ELR (cell line): Measurements from ENCODE around the gene DOCK10.

ENCODE experiments used
- DNase-seq: peaks from one replicate; pipeline ENCODE4 v3.0.0-alpha.2; 2015; ENCODE audit warnings: low read depth

The DOCK10 gene

GRCh38 chr2:224976629-224977525 is 65.4 kb downstream of the DOCK10 start:
- no peak for DNase-seq

DNA sequence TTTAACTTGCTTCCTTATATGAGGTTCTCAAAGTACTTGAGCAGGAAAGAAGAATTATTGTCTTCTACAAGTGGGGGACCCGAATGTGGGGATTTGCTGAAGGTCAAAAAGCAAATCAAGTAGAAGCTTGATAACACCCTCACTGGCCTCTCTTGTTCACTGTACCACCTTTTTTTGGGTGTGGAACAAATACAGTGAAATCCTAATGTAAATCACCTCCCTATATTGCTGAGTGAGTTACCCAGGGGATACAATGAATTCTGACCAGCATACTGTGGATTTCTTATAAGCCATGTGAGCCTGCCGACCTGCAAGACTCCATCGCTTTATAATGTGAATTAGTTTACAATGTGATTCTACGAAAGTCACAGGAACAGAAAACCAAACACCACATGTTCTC is 66.5 kb downstream of the DOCK10 start:
- no peak for DNase-seq

- peak; percentile 30 for DNase-seq
Measured at GRCh38 chr2:224973112-224974016, 68.9 kb downstream of the DOCK10 start.

- DNase-seq, result no peak
Measured at GRCh38 chr2:224971214-224971613, 71.1 kb downstream of the DOCK10 start.

- DNase-seq, result no peak
Measured at GRCh38 chr2:224970311-224970710, 72.0 kb downstream of the DOCK10 start.

DNA sequence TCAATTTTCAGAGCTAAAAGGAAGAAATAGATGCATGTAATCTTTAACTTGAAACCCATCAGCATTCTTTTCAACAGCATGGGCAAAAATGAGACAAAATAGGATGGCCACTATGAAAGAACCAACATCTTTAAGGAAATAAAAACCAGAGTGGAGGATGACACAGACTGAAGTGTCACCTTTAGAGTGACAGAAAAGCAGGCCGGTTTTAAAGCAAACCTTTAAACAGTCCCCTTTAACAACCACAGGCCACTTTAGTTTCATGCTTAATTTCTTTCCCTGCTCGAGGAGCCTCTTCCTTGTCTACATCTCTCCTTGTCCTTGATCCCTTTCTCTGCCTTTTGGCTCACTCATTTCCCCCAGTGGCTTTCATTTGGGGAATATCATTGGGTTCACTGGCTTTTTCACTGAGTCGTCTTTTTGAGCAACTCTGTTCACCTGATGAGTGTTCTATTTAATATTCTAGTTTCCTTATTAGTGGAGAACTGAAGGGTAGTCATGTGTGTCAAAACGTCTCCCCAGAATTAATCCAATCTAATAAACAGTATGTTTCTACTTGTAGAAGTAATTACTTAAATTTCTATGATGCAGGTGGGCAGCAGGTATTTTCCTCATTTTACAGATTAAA is 72.5 kb downstream of the DOCK10 start:
- DNase-seq, result no peak

GRCh38 chr2:224969095-224969494 is 73.2 kb downstream of the DOCK10 start:
- no peak for DNase-seq

GRCh38 chr2:224968051-224968450 is 74.2 kb downstream of the DOCK10 start:
- peak; percentile 46 for DNase-seq

GRCh38 chr2:224966613-224967012 is 75.7 kb downstream of the DOCK10 start:
- no peak for DNase-seq

DNA sequence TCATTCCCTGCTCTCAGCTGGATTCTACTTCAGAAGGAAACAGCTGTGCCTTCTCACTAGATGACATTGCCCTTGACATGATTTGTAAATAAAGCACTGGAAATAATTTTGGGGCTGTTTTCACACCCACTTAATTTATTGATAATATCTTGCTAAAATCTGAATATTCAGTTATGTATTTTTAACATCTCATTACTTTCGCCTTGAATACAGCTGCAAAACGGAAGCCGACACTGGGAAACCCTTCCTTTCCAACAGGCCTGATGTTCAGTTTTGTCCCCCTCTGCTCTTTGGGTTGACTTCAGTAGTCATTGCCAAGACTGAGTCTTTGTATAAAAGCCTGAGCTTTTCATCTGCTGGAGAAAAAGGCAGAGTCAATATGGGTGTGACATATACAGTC is 82.7 kb downstream of the DOCK10 start:
- no peak for DNase-seq

DNA sequence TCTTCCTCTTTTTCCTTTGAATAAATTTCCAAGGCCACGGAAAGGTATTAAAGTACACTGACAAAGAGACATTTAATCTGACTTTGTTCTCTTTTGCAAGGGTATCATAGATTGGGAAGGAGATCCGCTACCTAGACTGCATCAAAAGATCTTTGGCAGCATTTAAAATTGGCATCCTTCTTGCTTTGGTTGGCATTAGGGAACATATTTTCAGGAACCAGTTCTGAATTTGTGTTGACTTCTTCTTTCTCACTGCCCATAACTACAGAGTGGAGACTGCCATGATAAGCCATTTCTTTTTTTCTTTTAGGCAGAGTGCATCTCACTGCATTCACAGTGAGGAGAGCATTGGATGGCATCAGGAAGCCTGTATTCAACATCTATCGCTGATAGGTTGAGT is 83.4 kb downstream of the DOCK10 start:
- DNase-seq, result no peak

DNA sequence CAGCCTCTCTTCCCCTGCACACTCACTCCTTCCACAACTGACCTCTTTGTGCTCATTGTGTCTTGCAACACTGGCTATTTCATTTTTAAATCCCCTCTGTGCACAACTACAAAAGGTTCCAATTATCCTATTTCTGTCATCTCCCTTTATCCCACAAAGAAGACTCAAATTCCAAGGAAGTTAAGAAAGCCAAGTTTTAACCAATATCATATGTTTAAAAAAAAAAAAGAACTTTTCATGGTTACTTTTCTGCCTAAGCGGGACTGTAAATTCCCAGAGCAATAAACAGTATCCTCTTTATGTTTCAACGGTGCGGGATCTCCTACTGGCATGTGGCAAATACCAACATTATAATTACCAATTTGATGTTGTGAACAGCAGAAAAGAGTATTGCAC is 83.8 kb downstream of the DOCK10 start:
- DNase-seq, result no peak

DNA sequence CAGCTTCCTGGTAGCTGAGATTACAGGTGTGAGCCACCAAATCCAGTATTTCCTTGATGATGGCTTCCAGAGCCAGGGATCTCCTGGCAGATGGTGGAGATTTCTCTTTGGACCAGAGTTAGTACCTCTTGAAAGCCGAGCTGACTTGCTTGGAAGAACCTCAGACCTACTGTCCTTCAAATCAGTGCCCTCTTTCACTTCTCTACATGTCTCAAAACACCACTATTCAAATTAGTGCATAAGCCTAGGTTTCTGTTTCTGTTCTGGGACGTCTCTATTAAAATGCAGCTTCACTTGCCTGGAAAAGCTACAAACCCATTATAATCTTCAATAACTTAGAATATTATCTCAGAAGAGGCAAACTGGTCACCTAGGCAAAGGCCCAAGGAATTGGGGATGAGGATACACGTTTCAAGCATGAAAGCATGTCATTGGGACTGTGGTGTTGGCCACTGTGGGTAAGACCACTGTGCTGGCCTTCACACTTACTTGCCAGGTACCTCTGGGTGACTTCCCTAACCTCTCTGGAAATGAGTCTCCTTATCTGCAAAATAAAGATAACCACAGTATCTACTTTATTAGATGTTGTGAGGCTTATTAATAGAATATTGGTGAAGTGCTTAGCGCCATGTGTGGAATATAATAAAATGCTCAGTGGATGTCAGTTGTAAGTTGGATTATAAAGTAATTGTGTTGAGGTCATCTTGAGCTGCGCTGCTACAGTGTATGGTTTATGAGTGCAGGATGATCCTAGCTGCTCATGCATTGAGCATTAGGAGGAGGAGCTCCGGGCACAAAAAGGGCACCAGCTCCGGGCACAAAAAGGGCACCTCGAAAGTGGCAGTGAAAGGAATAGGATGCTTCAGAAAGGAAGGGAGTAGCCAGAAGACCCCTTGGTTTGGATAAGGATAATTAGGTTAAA is 84.5 kb downstream of the DOCK10 start:
- no peak for DNase-seq

DNA sequence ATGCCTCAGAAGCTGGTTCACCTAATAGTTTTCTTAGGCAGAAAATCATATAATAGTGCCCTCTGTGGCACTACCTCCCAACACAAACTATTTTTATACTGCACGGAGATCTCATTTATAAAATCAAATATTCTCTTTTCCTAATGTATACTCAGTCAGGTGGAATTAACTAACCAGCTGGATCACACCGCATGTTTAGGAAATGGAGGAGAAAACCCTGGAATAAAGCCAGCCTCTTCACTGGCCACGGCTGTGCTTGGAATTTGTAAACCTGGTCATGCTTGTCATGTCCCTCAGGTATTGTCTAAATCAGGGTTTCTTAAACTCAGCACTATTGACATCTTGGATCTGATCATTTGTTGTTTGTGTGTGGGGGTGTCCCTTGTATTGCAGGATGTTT is 85.6 kb downstream of the DOCK10 start:
- no peak for DNase-seq

DNA sequence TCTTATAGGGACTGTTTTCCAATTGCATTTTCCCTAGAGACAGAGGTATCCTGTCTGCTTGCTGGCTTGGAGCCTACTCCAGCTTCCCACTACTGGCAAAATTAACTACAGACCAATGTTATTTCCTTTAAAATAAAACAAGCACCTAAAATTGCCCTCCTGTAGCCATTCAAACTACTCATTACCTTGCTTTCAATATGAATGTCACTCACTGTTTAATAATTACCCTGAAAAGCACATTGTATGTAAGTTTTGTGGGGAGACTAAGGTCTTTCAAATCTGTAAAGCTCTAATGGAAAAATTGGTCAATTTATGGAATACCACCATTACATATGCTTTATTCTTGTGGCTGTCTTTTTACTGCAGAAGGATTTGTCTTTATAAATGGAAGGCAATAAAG is 87.3 kb downstream of the DOCK10 start:
- DNase-seq, result no peak

DNA sequence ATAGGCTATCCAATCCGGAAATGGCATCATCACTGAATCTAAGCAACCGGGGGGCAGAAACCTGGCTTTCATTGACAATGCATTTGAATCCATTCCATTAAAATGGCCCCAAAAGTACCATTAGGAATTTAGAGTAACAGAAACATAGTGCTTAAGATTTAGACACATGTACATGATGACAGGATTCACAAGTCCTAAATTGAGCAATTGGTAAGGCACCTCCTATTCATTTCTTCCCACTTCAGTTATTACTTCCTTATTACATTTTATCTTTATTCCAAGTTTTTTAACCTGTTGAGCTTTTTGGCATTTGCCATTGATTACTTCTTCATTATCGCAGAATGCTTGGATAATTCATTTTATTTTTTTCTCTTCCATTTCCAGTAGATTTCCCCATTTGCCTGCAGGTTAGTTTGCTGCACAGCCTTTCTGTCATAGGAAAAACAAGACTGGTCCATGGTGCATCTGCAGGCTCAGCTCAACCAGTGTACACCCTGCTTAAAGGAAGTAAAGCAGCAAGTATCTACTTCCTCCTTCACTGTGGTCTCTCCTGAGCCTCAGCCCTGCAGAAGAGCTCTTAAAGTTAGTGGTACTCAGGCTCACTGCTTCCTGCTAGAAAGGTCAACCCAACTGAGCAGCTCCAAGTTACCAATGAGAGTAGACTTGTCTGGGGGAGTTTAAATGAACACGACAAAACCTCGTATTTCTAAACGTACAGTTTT is 89.2 kb downstream of the DOCK10 start:
- no peak for DNase-seq

DNA sequence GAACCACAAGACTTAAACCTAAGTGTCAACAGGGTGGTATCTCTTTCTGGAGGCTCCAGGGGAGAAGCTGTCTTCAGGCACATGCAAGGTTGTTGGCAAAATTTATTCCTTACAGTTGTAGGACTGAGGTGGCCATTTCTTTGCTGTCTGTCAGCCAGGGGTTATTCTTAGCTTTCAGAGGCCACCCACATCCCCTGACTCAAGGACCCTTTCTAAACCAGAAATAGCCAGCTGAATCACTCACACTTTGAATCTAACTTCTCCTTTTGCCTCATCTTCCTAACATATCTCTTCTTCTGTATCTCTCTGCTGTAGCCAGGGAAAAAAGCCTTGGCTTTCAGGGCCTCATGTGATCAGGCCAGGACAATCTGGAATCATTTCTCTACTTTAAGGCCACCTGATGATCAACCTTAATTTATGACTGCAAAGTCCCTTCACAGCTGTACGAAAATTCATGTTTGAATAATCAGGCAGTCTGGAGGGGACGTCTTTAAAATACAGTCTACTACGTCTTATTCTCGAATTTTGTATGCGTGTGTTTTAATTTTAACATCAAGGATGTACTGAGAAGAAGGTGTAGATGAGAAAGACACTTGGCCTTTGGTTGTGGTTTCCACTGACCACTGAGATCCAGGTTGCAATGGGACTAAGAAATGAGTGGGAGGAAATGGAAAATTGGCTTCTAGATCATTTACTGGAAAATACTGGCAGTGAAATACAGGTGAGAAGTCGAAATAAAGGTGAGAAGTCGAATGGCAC is 90.4 kb downstream of the DOCK10 start:
- DNase-seq, result no peak

DNA sequence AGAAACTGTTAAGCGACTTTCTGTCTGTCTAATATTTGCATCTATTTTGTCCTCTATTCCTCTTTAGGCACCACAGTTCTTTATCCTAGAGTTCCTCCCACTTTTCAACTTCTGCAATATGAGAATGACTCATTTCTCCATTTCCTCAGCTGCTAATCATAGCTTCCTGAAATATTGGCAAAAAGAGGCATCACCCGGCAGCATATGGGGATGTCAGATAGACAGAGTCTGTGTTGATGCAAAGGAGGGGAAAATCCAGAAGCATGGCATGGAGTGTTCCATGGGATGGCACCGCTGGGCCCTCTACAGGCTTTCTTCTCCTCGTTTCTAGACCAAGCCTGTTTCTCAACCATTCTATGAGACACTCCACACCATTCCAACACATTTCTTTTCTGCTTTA is 93.4 kb downstream of the DOCK10 start:
- DNase-seq, result peak; percentile 87

DNA sequence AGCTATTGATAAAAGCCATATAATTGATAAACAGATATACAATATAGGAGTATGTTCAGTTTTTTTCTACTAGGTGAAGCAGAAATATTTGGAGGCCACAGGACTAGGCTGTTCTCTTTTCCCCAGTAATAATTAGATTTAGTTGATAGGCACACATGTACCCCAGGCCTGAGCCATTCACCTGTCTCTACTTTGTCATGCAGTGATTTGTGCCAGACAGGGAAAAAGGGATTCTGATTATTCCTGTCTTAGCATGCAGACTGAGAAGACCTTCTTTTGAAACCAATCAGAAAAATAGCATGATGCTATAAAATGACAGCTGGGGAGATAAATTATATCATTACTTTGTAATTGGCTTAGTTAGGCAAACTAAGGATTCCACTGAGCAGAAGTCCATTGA is 94.3 kb downstream of the DOCK10 start:
- DNase-seq, result no peak

DNA sequence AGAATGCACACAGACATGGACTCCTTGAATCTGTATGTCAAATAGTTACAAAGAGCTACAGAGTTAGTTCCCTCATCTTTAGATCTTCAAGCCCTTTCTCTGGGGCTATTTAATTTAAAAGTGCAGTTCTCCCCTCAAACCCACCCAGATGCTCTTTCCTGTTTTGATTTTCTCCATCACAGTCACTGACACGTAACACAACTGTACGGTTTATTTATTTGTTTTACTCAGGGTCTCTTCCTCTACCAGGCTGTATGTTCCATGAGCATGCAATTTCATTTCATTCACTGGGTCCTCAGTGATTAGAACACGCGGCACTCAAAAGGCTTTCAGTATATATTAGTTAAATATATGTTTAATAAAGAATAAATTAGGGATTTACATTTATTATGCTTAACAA is 94.7 kb downstream of the DOCK10 start:
- peak; percentile 53 for DNase-seq
